HepG2 (cell line): Measurements from ENCODE around the gene HMGN4. TPM values are rescaled to one million over a fixed set of nuclear protein-coding genes. Genes with fewer than 3 reads are reported as not detected.

Source experiments
- AKAP8 ChIP-seq: sonication (generic); formaldehyde crosslinking; IDR thresholded peaks from 2 replicates; pipeline ENCODE4 v1.5.1; 2020; ENCODE audit warnings: mild to moderate bottlenecking, missing genetic modification reagents
- HDAC2 ChIP-seq: sonication (generic); formaldehyde crosslinking; IDR thresholded peaks from 2 replicates; pipeline ENCODE4 v1.4.0; 2020; ENCODE audit warnings: missing genetic modification reagents
- RNF219 ChIP-seq: sonication (generic); formaldehyde crosslinking; IDR thresholded peaks from 2 replicates; pipeline ENCODE4 v1.5.0; 2020; ENCODE audit warnings: mild to moderate bottlenecking, missing genetic modification reagents
- SSRP1 ChIP-seq: IDR thresholded peaks from 2 replicates; pipeline ENCODE4 v1.6.1; 2016; ENCODE audit warnings: control low read depth
- TAF1 ChIP-seq: sonication (generic); formaldehyde crosslinking; IDR thresholded peaks from 2 replicates; pipeline ENCODE4 v1.4.0; 2020; ENCODE audit warnings: missing genetic modification reagents
- TBX3 ChIP-seq: fragments of 450-650 bp; IDR thresholded peaks from 2 replicates; pipeline ENCODE4 v1.6.1; 2017; ENCODE audit warnings: antibody characterized with exemption, mild to moderate bottlenecking, inconsistent platforms, borderline replicate concordance
- TCF7 ChIP-seq: sonication (generic); IDR thresholded peaks from 2 replicates; pipeline ENCODE4 v1.6.1; 2016; ENCODE audit warnings: antibody characterized with exemption, low read depth
- ZHX2 ChIP-seq, 2 experiments: sonication (generic) in 1 of 2; formaldehyde crosslinking in 1 of 2; IDR thresholded peaks; 2 replicates each; pipeline versions ENCODE4 v1.6.1 to v1.9.0; 2014 to 2022; ENCODE audit warnings: antibody characterized with exemption in 1 of 2, borderline replicate concordance in 1 of 2, inconsistent platforms in 1 of 2, low read depth in 1 of 2, missing genetic modification reagents in 1 of 2
- ZNF318 ChIP-seq: sonication (generic); formaldehyde crosslinking; IDR thresholded peaks from 2 replicates; pipeline ENCODE4 v1.4.0; 2020; ENCODE audit warnings: mild to moderate bottlenecking, missing genetic modification reagents
- ZNF552 ChIP-seq: sonication (generic); formaldehyde crosslinking; IDR thresholded peaks from 2 replicates; pipeline ENCODE4 v1.9.0; 2022; ENCODE audit warnings: missing genetic modification reagents, mild to moderate bottlenecking, borderline replicate concordance
- ZNF766 ChIP-seq: sonication (generic); formaldehyde crosslinking; IDR thresholded peaks from 2 replicates; pipeline ENCODE4 v1.5.0; 2020; ENCODE audit warnings: missing genetic modification reagents, borderline replicate concordance
- polyA plus RNA-seq, 8 experiments: library from polyadenylated mRNA; depleted of rRNA in 3 of 8; stranded (reverse) in 7 of 8; unstranded in 1 of 8; fragments of >200 nt; fragmentation: Illumina TruSeq in 4 of 8; extraction: Trizol in 4 of 8; gene quantifications; 2 replicates each; pipeline versions ENCODE4 v1.2.1 to v1.2.3, GENCODE V29; 2011 to 2016; ENCODE audit warnings: low read depth in 4 of 8, missing spikeins in 1 of 8, mixed read lengths in 1 of 8; ENCODE audit not compliant: insufficient read depth in 1 of 8
- total RNA-seq, 5 experiments: library from RNA; depleted of rRNA; stranded (reverse); fragments of >200 nt; fragmentation: Illumina TruSeq; extraction: Trizol; gene quantifications; 2 replicates each; pipeline ENCODE4 v1.2.3, GENCODE V29; 2016; ENCODE audit warnings: low read depth in 1 of 5

The HMGN4 gene
- total and polyA plus RNA-seq, 2 of the 13 experiments (the other 11 are each of a cell fraction or from before 2014, with no cell fraction given), result 39.9 to 52.1 TPM

GRCh38 chr6:26595669-26596269 is 57.6 kb downstream of the HMGN4 start (continued):
- TF ChIP-seq ZNF318 (CRISPR knock-in tag) (peak; percentile 82; the same call in 1 of the 2 replicates), TBX3 (no peak), AKAP8 (CRISPR knock-in tag) (no peak), ZNF766 (CRISPR knock-in tag) (0 out of 2 replicates have a peak, but pooled peaks have one; percentile 55), HDAC2 (CRISPR knock-in tag) (peak; percentile 89), RNF219 (CRISPR knock-in tag) (no peak), ZNF552 (peak; percentile 85; the same call in 1 of the 2 replicates), TCF7 (no peak), ZHX2 (IDR thresholded peaks at IDR 0.05; ENCODE audit: low read depth) (0 out of 2 replicates have a peak, but pooled peaks have one; percentile 23), ZHX2 (CRISPR knock-in tag; IDR thresholded peaks at IDR 0.05; ENCODE audit: borderline replicate concordance) (no peak), SSRP1 (CRISPR knock-in tag) (peak; percentile 93), TAF1 (peak; percentile 49)
